Stimulated activated CD4-positive, alpha-beta T cell treated with anti-CD3 and anti-CD28 coated beads, Interleukin-1b, Interleukin-23, amount 100 ng/mL, for 48 hours (primary cell): ENCODE measurements around the gene FNBP1.
"Not testable (repeated sequence)": the region's sequence is repeated elsewhere in the genome, so short reads cannot be mapped to it uniquely, and the experiment has no call there.

ENCODE experiments used
- DNase-seq: peaks from one replicate; pipeline ENCODE4 v3.0.0-alpha.2; 2020

The FNBP1 gene

GRCh38 chr9:130020618-130021017 is 22.4 kb downstream of the FNBP1 start:
- no peak for DNase-seq

GRCh38 chr9:130018265-130018664 is 24.7 kb downstream of the FNBP1 start:
- no peak for DNase-seq

GRCh38 chr9:130017510-130017909 is 25.5 kb downstream of the FNBP1 start:
- not testable (repeated sequence) for DNase-seq

- no peak for DNase-seq
Measured at GRCh38 chr9:130017076-130017475, 25.9 kb downstream of the FNBP1 start.

- no peak for DNase-seq
Measured at GRCh38 chr9:130015353-130016019, 27.5 kb downstream of the FNBP1 start.

GRCh38 chr9:130013326-130013725 is 29.7 kb downstream of the FNBP1 start:
- DNase-seq: no peak

- no peak for DNase-seq
Measured at GRCh38 chr9:130010151-130010988, 32.6 kb downstream of the FNBP1 start.

- not testable (repeated sequence) for DNase-seq
Measured at GRCh38 chr9:130009546-130009945, 33.4 kb downstream of the FNBP1 start.

- DNase-seq: no peak
Measured at GRCh38 chr9:130008538-130008937, 34.5 kb downstream of the FNBP1 start.

GRCh38 chr9:130006952-130007351 is 36.0 kb downstream of the FNBP1 start:
- DNase-seq: not testable (repeated sequence)

- DNase-seq: no peak
Measured at GRCh38 chr9:130003943-130004552, 38.9 kb downstream of the FNBP1 start.

GRCh38 chr9:130002320-130002719 is 40.7 kb downstream of the FNBP1 start:
- DNase-seq: no peak

GRCh38 chr9:130001190-130001589 is 41.8 kb downstream of the FNBP1 start:
- DNase-seq: no peak

GRCh38 chr9:129999141-129999510 is 43.9 kb downstream of the FNBP1 start:
- DNase-seq: no peak

- DNase-seq: peak; percentile 44
Measured at GRCh38 chr9:129998491-129999140, 44.4 kb downstream of the FNBP1 start.

GRCh38 chr9:129997706-129998105 is 45.3 kb downstream of the FNBP1 start:
- not testable (repeated sequence) for DNase-seq

GRCh38 chr9:129996161-129996830 is 46.7 kb downstream of the FNBP1 start:
- no peak for DNase-seq

- peak; percentile 52 for DNase-seq
Measured at GRCh38 chr9:129995409-129996160, 47.4 kb downstream of the FNBP1 start.

GRCh38 chr9:129994882-129995281 is 48.1 kb downstream of the FNBP1 start:
- DNase-seq: no peak

- not testable (repeated sequence) for DNase-seq
Measured at GRCh38 chr9:129991139-129991538, 51.9 kb downstream of the FNBP1 start.

- no peak for DNase-seq
Measured at GRCh38 chr9:129990269-129991010, 52.5 kb downstream of the FNBP1 start.
